Measurements from ENCODE around the gene TMEM88. TPM values are rescaled to one million over a fixed set of nuclear protein-coding genes. Genes with fewer than 3 reads are reported as not detected.
A peak's percentile ranks its signal among the peaks of the same experiment; 100 is the strongest.

TMEM88 gene
- total and polyA plus RNA-seq, 2 of the 13 experiments (the other 11 are each of a cell fraction or from before 2014, with no cell fraction given) = 0.31 to 0.66 TPM

DNA sequence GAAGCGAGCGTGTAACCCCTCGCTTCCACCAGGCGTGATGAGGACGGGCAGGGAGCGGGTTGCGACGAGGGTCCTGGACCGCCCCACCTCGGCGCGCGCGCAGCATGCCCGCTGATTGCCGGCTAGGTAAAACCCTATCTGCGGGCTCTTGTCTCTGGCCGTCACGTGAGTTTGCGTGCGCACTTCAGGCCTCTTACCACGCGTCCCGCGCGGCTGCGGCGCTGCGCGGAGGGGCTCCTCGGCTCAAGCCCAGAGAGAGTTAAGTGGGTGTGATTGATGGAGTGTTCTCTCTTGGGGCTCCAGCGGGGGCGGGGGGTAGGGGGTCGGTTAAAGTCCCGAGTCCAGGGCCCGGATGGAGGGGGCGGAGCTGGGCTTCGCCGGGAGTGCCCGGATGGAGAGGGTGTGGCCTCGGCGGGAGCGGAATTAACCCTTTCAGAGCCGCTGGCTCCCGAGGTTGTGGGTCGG is 12.9 kb upstream of the TMEM88 start (continued):
- TF ChIP-seq ZNF567 (CRISPR knock-in tag; IDR thresholded peaks at IDR 0.05; ENCODE audit: borderline replicate concordance) = no peak
- TF ChIP-seq, protein P1, sequence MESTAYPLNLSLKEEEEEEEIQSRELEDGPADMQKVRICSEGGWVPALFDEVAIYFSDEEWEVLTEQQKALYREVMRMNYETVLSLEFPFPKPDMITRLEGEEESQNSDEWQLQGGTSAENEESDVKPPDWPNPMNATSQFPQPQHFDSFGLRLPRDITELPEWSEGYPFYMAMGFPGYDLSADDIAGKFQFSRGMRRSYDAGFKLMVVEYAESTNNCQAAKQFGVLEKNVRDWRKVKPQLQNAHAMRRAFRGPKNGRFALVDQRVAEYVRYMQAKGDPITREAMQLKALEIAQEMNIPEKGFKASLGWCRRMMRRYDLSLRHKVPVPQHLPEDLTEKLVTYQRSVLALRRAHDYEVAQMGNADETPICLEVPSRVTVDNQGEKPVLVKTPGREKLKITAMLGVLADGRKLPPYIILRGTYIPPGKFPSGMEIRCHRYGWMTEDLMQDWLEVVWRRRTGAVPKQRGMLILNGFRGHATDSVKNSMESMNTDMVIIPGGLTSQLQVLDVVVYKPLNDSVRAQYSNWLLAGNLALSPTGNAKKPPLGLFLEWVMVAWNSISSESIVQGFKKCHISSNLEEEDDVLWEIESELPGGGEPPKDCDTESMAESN (CRISPR knock-in tag; conservative IDR thresholded peaks at IDR 0.05) = peak; percentile 47; the same call in 1 of the 2 replicates
- no peak for TF ChIP-seq ZBTB3 (CRISPR knock-in tag; IDR thresholded peaks at IDR 0.05; ENCODE audit: borderline replicate concordance, low read depth)
- no peak for TF ChIP-seq NPAS2 (CRISPR knock-in tag; IDR thresholded peaks at IDR 0.05; ENCODE audit: borderline replicate concordance)
- no peak for TF ChIP-seq HMG20A (CRISPR knock-in tag; IDR thresholded peaks at IDR 0.05; ENCODE audit: borderline replicate concordance)
- TF ChIP-seq, protein P2, sequence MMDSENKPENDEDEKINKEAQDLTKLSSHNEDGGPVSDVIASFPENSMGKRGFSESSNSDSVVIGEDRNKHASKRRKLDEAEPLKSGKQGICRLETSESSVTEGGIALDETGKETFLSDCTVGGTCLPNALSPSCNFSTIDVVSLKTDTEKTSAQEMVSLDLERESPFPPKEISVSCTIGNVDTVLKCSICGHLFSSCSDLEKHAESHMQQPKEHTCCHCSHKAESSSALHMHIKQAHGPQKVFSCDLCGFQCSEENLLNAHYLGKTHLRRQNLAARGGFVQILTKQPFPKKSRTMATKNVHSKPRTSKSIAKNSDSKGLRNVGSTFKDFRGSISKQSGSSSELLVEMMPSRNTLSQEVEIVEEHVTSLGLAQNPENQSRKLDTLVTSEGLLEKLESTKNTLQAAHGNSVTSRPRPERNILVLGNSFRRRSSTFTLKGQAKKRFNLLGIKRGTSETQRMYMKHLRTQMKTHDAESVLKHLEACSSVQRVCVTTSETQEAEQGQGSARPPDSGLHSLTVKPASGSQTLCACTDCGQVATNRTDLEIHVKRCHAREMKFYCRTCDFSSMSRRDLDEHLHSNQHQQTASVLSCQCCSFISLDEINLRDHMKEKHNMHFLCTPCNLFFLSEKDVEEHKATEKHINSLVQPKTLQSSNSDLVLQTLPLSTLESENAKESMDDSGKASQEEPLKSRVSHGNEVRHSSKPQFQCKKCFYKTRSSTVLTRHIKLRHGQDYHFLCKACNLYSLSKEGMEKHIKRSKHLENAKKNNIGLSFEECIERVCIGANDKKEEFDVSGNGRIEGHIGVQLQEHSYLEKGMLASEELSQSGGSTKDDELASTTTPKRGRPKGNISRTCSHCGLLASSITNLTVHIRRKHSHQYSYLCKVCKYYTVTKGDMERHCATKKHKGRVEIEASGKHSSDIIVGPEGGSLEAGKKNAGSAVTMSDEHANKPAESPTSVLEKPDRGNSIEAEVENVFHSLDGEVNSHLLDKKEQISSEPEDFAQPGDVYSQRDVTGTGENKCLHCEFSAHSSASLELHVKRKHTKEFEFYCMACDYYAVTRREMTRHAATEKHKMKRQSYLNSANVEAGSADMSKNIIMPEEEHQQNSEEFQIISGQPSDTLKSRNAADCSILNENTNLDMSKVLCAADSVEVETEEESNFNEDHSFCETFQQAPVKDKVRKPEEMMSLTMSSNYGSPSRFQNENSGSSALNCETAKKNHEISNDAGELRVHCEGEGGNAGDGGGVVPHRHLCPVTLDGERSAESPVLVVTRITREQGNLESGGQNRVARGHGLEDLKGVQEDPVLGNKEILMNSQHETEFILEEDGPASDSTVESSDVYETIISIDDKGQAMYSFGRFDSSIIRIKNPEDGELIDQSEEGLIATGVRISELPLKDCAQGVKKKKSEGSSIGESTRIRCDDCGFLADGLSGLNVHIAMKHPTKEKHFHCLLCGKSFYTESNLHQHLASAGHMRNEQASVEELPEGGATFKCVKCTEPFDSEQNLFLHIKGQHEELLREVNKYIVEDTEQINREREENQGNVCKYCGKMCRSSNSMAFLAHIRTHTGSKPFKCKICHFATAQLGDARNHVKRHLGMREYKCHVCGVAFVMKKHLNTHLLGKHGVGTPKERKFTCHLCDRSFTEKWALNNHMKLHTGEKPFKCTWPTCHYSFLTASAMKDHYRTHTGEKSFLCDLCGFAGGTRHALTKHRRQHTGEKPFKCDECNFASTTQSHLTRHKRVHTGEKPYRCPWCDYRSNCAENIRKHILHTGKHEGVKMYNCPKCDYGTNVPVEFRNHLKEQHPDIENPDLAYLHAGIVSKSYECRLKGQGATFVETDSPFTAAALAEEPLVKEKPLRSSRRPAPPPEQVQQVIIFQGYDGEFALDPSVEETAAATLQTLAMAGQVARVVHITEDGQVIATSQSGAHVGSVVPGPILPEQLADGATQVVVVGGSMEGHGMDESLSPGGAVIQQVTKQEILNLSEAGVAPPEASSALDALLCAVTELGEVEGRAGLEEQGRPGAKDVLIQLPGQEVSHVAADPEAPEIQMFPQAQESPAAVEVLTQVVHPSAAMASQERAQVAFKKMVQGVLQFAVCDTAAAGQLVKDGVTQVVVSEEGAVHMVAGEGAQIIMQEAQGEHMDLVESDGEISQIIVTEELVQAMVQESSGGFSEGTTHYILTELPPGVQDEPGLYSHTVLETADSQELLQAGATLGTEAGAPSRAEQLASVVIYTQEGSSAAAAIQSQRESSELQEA (CRISPR knock-in tag; IDR thresholded peaks at IDR 0.05; ENCODE audit: not compliant biosample characterization) = no peak
- TF ChIP-seq, protein P3, sequence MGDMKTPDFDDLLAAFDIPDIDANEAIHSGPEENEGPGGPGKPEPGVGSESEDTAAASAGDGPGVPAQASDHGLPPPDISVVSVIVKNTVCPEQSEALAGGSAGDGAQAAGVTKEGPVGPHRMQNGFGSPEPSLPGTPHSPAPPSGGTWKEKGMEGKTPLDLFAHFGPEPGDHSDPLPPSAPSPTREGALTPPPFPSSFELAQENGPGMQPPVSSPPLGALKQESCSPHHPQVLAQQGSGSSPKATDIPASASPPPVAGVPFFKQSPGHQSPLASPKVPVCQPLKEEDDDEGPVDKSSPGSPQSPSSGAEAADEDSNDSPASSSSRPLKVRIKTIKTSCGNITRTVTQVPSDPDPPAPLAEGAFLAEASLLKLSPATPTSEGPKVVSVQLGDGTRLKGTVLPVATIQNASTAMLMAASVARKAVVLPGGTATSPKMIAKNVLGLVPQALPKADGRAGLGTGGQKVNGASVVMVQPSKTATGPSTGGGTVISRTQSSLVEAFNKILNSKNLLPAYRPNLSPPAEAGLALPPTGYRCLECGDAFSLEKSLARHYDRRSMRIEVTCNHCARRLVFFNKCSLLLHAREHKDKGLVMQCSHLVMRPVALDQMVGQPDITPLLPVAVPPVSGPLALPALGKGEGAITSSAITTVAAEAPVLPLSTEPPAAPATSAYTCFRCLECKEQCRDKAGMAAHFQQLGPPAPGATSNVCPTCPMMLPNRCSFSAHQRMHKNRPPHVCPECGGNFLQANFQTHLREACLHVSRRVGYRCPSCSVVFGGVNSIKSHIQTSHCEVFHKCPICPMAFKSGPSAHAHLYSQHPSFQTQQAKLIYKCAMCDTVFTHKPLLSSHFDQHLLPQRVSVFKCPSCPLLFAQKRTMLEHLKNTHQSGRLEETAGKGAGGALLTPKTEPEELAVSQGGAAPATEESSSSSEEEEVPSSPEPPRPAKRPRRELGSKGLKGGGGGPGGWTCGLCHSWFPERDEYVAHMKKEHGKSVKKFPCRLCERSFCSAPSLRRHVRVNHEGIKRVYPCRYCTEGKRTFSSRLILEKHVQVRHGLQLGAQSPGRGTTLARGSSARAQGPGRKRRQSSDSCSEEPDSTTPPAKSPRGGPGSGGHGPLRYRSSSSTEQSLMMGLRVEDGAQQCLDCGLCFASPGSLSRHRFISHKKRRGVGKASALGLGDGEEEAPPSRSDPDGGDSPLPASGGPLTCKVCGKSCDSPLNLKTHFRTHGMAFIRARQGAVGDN (CRISPR knock-in tag; IDR thresholded peaks at IDR 0.05) = peak; percentile 65; the same call in 1 of the 2 replicates
- no peak for TF ChIP-seq MBD4 (IDR thresholded peaks at IDR 0.05; ENCODE audit: borderline replicate concordance, low read length)
- no peak for TF ChIP-seq RXRA (CRISPR knock-in tag; IDR thresholded peaks at IDR 0.05)
- no peak for TF ChIP-seq CBX5 (CRISPR knock-in tag; IDR thresholded peaks at IDR 0.05; ENCODE audit: borderline replicate concordance)
- no peak for TF ChIP-seq HCFC1 (IDR thresholded peaks at IDR 0.05; ENCODE audit: low read depth, low read length)
- TF ChIP-seq HES4 (CRISPR knock-in tag; IDR thresholded peaks at IDR 0.05; ENCODE audit: borderline replicate concordance) = no peak
- no peak for TF ChIP-seq ZNF33A (CRISPR knock-in tag; IDR thresholded peaks at IDR 0.05; ENCODE audit: borderline replicate concordance)
- no peak for TF ChIP-seq ZNF776 (CRISPR knock-in tag; IDR thresholded peaks at IDR 0.05)
- no peak for TF ChIP-seq FOXC1 (CRISPR knock-in tag; IDR thresholded peaks at IDR 0.05; ENCODE audit: borderline replicate concordance)
- TF ChIP-seq HIVEP1 (CRISPR knock-in tag; IDR thresholded peaks at IDR 0.05) = peak; percentile 90; the same call in 1 of the 2 replicates

Data from HepG2 (cell line).